Measurements from ENCODE around the gene RPL5. TPM values are rescaled to one million over a fixed set of nuclear protein-coding genes. Genes with fewer than 3 reads are reported as not detected.
A peak's percentile ranks its signal among the peaks of the same experiment; 100 is the strongest.

The RPL5 gene
- total and polyA plus RNA-seq, 2 of the 8 experiments (the other 6 are each of a cell fraction or from before 2014, with no cell fraction given) = 1,506 to 2,034 TPM

DNA sequence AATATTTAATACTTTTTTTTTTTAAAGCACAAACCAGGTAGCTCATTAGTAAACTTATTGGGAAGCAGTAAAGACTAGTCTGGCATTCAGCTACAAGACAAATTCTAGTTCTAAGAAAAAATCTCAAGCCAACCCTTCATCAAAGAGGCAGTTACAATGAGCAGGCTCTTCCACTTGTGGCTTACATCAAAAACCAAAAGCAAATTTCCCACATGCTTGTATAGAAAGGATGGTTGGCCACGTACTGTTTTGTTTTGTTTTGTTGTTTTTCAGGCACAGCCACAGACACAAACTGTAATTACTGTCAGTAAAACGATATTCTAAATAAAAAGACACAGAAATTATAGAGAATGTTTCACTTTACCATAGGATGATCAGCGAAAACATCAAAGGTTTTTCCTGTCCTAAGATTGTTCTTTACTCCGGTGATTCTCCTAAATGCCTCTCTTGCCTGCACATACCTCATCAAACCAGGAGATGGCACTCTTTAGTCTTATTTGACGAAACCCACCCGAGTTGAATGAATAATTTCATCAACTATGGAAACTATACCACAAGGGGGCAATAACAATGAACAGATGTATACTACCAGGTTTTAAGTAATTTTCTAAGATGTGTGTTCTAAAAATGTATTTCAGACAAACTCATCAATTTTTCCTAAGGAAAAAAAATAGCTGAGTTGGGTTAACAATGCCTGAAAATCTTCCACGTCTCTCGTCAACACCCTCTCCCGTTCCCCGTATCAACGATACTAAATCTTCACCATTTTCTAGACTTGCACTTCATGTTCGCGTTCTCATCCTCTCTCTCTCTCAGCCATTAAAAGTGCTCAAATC is 26.9 kb downstream of the RPL5 start:
- no peak overlapping the region for H3K4ac ChIP-seq (replicated peaks; ENCODE audit: insufficient read length, low read depth, low read length)
- H3K23me2 ChIP-seq (ENCODE audit: low read depth, low read length) = no peaks in the 10 kb centered on the region
- H3K27ac ChIP-seq (ENCODE audit: low read depth, low read length) = no peak overlapping the region
- H2BK12ac ChIP-seq (ENCODE audit: low read depth, low read length) = no peak overlapping the region
- no peak overlapping the region for H3K4me2 ChIP-seq (ENCODE audit: insufficient read depth in 1 of 2, low read depth in 2 of 2, low read length in 2 of 2)
- no peak overlapping the region for H2AFZ ChIP-seq (ENCODE audit: low read length)
- no peak overlapping the region for H3K18ac ChIP-seq (ENCODE audit: extremely low read depth, low read length)
- H3K9ac ChIP-seq (replicated peaks in 1 of 4; ENCODE audit: extremely low read depth in 1 of 4, low read depth in 3 of 4, low read length in 3 of 4) = no peak overlapping the region
- H3K4me1 ChIP-seq (replicated peaks in 1 of 4; ENCODE audit: control insufficient read depth in 3 of 4, insufficient read depth in 4 of 4, low read length in 3 of 4) = no peaks in the 10 kb centered on the region
- TF ChIP-seq, protein P1, sequence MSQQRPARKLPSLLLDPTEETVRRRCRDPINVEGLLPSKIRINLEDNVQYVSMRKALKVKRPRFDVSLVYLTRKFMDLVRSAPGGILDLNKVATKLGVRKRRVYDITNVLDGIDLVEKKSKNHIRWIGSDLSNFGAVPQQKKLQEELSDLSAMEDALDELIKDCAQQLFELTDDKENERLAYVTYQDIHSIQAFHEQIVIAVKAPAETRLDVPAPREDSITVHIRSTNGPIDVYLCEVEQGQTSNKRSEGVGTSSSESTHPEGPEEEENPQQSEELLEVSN (IDR thresholded peaks at IDR 0.05) = no peak
- TF ChIP-seq, protein P2, sequence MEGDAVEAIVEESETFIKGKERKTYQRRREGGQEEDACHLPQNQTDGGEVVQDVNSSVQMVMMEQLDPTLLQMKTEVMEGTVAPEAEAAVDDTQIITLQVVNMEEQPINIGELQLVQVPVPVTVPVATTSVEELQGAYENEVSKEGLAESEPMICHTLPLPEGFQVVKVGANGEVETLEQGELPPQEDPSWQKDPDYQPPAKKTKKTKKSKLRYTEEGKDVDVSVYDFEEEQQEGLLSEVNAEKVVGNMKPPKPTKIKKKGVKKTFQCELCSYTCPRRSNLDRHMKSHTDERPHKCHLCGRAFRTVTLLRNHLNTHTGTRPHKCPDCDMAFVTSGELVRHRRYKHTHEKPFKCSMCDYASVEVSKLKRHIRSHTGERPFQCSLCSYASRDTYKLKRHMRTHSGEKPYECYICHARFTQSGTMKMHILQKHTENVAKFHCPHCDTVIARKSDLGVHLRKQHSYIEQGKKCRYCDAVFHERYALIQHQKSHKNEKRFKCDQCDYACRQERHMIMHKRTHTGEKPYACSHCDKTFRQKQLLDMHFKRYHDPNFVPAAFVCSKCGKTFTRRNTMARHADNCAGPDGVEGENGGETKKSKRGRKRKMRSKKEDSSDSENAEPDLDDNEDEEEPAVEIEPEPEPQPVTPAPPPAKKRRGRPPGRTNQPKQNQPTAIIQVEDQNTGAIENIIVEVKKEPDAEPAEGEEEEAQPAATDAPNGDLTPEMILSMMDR (IDR thresholded peaks at IDR 0.05; ENCODE audit: control extremely low read depth in 1 of 3, insufficient read depth in 1 of 3, low read depth in 1 of 3, low read length in 3 of 3) = peak in 2 of 3 experiments; percentile 88 to 98; a peak in 3 of 4 replicates
- TF ChIP-seq JUND (IDR thresholded peaks at IDR 0.05; ENCODE audit: low read length) = no peak
- TF ChIP-seq RAD21 (IDR thresholded peaks at IDR 0.05 in 1 of 2, conservative IDR thresholded peaks at IDR 0.05 in 1 of 2; ENCODE audit: low read depth in 2 of 2, low read length in 2 of 2) = peak; percentile 95 to 96
- TF ChIP-seq FOSL1 (IDR thresholded peaks at IDR 0.05; ENCODE audit: insufficient read depth, low read depth, low read length) = no peak
- H3K79me2 ChIP-seq (ENCODE audit: control insufficient read depth in 1 of 2, insufficient read depth in 2 of 2, low read length in 2 of 2) = no peaks in the 10 kb centered on the region
- FAIRE-seq (peak; percentile 92), DNase-seq (ENCODE audit: low read depth in 1 of 2, low spot score in 2 of 2) (no peak)
- no peaks in the 10 kb centered on the region for H3K9me3 ChIP-seq (ENCODE audit: insufficient read depth in 2 of 2, low read depth in 1 of 2, low read length in 1 of 2)
- no peaks in the 10 kb centered on the region for H4K20me1 ChIP-seq (replicated peaks in 1 of 2; ENCODE audit: control insufficient read depth in 1 of 2, insufficient read depth in 2 of 2, low read length in 2 of 2)
- no peak overlapping the region for H3K23ac ChIP-seq (ENCODE audit: insufficient read length)
- ChIA-PET POLR2A (ENCODE audit: partially characterized antibody) (interaction anchor here (0.8 to 1.6 kb wide), 3 partner anchors 11 to 135 kb away, joined by 3 to 6 read pairs (median 4); no protein-coding TSS in a partner anchor), CTCF (ENCODE audit: partially characterized antibody) (interaction anchor here (0.6 to 4.1 kb wide), 59 partner anchors 8 to 873 kb away, joined by 3 to 79 read pairs (median 5); partner anchors contain the start of genes DIPK1A and RPL5)
- H4K8ac ChIP-seq (ENCODE audit: extremely low read depth, insufficient read depth, low read length) = no peak overlapping the region
- 62 to 100% methylated on average over 7 to 13 of the region's 13 CpGs for WGBS, 2 experiments (ENCODE audit: extremely low coverage in 1 of 2, insufficient coverage in 1 of 2, insufficient read length in 1 of 2, insufficient replicate concordance in 2 of 2, low coverage in 1 of 2, low lambda C conversion rate in 2 of 2, missing lambda C conversion rate in 1 of 2)
- H3K4me3 ChIP-seq (ENCODE audit: extremely low read depth in 1 of 4, insufficient read depth in 2 of 4, low read depth in 3 of 4, low read length in 4 of 4) = no peak overlapping the region
- H2BK20ac ChIP-seq (ENCODE audit: low read length) = no peak overlapping the region
- H4K91ac ChIP-seq (replicated peaks; ENCODE audit: insufficient read length, low read length) = no peak overlapping the region
- H3K56ac ChIP-seq (replicated peaks; ENCODE audit: insufficient read length, low read depth, low read length) = no peak overlapping the region
- H2AK5ac ChIP-seq (ENCODE audit: low read depth, low read length) = no peak overlapping the region
- no peak overlapping the region for H2BK15ac ChIP-seq (ENCODE audit: low read length)
- H3K27me3 ChIP-seq (replicated peaks in 1 of 4; ENCODE audit: control insufficient read depth in 3 of 4, extremely low read depth in 1 of 4, insufficient read depth in 3 of 4, low read length in 3 of 4) = no peaks in the 10 kb centered on the region
- H2BK120ac ChIP-seq (replicated peaks; ENCODE audit: low read depth, low read length) = no peak overlapping the region
- no peak overlapping the region for H2BK5ac ChIP-seq (ENCODE audit: low read depth, low read length)
- no peak overlapping the region for H4K5ac ChIP-seq (ENCODE audit: insufficient read length, low read depth, low read length)
- H3K14ac ChIP-seq (ENCODE audit: insufficient read length) = no peak overlapping the region
- H3K79me1 ChIP-seq (ENCODE audit: low read depth, low read length) = no peaks in the 10 kb centered on the region
- no peaks in the 10 kb centered on the region for H3K36me3 ChIP-seq (ENCODE audit: control insufficient read depth in 2 of 4, insufficient read depth in 4 of 4, low read length in 3 of 4)
